GM19023 (cell line): ENCODE data around the gene AGAP1.

ENCODE experiments used
- ATAC-seq: cut with Tn5 transposase; IDR thresholded peaks from one replicate; pipeline ENCODE4 v1.9.1; 2021; ENCODE audit warnings: mild to moderate bottlenecking, moderate library complexity; ENCODE audit not compliant: unreplicated experiment

The AGAP1 gene

DNA sequence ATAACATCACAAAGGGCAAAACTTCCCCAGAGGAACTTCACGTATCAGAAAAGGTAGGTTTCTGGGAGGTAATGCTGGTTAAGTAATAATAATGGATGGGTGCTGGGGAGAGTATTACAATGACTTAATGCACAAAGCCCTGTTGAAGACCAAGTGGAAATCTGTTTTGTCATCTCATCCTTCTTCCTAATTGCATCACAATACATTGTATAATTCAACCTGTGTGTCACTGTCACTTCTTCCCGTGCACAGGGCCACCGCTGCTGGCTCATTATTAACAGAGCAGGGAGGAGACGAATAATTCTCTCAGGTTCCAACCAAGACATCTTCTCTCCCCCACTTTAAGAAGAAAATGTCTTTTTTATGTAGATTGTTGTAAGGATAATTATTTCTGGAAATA, 290.9 kb downstream of the AGAP1 start:
- ATAC-seq: no peak

DNA sequence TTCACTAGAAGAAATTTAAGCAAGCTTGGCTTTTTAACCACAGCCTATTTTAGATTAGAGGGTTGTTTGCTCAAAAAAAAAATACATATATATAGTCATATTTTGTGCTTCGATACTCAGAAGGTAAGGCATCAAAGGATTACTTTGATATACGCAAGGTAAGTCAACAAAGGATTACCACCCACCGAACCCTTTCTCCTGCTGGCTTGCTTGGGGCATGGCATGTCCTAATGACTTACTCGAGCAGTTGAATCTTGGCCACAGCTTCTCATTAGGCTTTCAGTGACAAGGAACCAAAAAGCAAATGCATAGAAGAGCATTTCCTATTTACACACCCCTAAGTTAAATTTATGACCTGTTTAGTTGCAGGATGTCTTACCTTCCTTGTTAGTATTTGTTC, 295.7 kb downstream of the AGAP1 start:
- no peak for ATAC-seq

DNA sequence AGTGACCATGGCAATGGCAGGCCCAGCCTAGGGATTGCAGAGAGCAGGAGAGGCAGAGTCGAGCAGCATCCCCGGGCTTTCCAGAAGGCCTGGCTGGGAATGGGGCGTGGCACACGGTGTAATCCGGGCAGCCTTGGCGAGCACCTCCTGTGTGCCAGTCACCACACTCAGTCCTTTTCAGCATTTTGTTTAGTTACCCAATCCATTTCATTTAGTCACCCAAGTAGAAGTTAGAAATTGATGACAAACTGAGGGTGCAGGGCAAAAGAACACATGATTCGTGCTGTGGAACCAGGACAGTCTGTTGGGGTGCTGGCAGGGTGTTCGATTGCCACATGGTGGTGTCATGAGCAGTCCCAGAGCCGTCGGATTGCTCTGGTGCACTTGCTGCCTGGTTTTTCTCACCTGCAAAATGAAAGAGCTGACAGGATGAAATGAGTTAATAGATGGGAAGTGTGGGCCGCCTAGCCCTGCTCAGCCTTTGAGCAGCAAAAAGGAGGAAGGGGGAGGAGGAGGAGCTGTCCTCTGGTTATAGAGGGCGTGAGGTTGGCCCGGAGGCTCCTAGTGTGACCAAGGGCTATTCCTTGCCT, 299.4 kb downstream of the AGAP1 start:
- no peak for ATAC-seq

DNA sequence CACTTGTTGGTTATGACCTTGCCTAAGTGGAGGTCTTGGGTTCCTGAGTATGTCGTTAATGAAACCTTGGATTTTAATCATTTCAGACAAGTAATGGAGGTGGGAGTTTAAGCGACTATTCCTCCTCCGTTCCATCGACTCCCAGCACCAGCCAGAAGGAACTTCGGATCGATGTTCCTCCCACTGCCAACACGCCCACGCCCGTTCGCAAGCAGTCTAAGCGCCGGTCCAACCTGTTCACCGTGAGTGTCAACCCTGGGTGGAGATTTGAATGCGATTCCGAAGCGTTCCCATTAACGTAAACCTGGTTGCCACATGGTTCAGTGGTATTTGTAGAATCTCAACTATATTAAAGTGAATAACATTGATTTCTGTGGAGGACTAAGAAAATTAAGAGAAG, 305.4 kb downstream of the AGAP1 start:
- ATAC-seq: no peak

DNA sequence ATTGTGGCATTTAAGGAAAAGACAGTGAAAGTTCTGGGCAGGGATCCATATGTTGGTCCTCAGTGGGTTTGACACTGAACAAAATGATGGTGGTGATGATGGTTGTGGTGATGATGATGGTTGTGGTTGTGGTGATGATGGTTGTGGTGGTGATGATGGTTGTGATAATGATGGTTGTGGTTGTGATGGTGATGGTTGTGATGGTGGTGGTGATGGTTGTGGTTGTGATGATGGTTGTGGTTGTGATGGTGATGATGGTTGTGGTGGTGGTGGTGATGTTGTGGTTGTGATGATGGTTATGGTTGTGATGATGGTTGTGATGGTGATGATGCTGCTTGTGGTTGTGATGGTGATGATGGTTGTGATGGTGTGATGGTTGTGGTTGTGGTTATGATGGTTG, 308.7 kb downstream of the AGAP1 start:
- no peak for ATAC-seq

DNA sequence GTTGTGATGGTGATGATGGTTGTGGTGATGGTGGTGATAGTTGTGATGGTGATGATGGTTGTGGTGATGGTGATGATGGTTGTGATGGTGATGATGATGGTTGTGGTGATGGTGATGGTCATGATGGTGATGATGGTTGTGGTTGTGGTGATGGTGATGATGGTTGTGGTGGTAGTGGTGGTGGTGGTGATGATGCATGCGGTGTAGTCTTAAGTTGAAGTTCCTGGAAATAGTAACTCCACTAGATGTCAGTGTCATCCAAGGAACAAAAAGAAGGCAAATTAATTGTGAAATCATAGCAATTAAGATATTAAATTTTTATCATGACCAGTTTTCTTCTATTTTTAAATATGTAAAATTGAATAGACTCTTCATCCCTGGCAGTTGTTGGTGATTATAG, 309.2 kb downstream of the AGAP1 start:
- ATAC-seq: no peak

DNA sequence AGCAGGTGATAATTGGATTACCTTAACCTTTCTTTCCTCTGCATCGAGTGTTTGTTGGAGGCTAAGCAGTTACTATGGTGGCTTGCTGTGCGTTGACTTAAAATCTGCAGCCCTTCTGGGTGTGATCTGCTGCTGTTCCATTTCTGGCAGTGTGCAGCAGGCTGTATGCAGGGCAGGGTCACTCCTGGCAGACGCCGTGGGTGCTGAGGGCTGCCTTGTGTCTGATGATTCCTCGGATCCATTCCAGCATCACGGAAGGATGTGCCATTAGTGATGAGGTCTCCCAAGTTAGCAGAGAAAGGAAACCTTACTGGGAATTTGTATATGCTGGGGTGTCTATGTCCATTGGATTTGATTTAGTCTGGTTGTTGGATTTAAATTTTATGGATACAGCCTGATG, 310.8 kb downstream of the AGAP1 start:
- ATAC-seq: no peak

DNA sequence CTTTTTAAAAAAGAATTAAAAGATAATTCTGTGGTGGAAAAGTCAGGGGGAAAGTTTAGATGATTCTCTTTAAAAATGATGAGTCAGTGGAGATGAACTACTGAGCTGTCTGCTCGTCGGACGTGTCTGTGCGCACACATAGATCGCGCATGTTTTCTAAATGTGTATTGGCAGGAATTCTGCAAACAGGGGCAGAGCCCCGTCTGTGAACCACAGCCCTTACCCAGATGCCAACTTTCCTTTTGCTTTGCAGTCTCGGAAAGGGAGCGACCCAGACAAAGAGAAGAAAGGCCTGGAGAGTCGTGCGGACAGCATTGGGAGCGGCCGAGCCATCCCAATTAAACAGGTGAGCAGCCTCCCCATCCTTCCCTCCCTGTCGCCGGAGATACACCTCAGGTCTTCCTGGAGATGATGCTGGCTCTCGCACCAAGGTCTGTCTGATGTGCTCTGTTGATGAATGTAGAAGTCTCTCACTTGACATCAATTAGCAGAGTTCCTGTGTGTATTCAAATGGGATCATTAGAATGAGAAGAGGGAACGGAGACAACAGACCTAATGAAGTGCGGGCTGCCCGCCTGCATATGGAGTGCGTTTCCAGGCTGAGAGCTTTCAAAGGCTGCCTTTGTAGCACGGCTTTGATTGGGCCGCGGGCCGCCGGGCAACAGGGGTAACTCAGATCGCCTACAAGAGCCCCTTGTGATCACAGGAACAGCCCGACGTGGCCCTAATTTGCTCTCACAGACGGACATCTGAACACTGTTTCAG, 313.3 kb downstream of the AGAP1 start:
- ATAC-seq: no peak

DNA sequence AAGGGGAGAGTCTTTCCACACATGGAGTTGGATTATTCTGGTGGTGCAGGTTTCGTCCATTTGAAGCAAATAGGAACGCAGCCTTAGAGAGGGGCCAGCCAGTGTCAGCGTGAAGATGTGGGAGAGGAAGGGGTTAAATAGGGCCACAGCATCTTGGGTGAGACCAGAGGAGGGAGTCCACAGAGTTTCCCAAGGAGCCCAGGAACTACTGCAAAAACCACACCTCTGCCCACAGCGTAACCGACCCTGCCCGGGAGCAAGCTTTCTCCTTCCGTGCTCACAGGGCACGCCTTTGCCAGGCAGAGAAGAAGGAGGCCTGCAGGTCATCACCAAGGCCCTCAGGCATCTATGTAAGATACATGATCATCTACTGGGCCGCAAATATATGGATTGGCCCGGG, 314.5 kb downstream of the AGAP1 start:
- no peak for ATAC-seq

DNA sequence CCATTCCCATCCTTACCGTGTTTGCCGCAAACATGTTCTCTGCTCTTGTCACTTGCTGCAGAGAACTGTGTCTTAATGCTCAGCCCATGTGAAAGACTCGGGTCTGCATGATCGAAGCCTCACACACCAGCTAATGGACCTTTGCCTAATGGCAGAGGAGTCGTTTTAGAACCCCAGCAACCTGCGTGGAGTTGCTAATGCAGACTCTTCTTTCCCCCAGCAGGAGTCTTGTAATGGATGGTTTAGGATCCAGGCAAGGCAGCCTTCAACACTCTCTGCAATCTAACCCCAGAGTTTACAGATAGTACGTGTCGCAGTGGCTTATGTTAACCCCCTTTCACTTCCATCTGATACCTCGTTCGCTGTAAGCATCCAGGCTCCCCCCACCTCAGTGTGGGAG, 316.4 kb downstream of the AGAP1 start:
- no peak for ATAC-seq

DNA sequence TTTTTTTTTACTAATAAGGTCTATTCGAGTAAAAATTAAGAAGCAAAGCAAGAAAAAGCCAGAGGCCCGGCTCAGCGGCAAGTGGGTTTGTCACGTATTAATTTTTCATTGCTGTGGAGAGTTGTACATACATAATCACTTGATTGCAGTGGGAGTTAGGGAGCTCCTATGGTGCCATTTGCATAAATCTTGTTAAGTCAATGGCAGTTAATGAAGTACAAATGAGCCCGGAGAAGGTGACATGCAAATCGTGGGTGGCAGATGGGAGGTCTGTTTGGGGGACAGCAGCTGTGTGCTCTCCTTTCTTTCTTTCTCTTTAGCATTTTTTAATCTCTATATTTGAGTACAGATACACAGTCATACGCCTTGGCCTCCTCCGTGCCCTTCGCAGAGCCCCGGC, 317.0 kb downstream of the AGAP1 start:
- ATAC-seq: no peak

DNA sequence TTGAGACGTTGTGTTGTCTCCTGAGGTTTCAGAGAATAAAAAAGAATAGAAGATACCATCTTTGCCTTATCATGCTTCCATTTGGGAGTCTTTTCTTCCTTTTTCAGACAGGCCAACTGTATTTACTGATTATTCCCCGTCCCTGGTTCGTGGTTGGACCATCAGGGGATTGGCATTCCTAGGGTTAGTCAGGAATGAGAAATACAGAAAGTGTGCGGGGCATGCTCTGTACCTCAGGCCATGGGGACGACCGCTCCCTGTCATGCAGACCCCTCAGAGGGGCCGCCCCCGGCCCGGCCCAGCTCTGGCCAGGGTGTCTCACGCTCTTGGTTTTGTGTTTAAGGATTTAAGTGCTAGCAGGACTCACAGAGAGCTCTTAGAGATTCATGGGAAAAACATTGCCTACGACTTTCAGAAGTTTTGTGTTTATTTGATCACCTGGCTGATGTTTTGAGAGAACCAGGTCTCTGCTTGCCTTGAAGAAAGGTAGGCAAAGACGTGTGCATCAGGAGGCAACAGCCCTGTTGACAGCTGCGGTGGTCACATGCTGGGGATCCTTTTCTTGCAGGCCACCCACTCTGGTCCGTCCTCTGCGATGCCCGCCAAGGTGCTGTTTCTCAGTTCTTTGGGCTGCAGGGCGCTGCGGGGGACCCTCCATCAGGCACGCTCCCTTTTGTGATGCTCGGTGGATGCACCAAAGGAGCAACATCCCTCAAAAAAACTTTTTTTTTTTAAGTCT, 317.8 kb downstream of the AGAP1 start:
- ATAC-seq: no peak

DNA sequence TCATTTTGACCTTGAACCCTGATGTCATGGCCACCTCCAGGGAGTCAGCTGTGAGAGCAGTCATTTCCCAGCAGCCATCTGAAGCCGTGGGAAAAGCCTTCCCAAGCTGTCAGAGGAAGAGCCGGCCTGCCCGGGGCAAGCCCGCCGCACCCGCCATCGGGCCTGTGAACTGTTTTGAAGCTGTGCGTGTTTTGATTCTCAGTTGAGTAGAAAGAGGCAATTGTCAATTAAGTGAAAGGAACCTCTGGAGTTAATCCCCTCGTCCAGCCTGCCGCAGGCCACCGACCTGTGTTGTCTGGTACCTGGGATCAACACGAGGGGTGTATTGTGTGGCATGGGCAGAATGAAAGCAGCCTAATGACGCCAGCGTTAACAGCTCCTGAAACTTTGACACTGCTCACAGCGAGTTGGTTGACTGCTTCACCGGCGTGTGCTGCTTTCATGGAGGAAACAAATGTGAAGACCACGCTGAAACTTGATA, 318.4 kb downstream of the AGAP1 start:
- ATAC-seq: no peak

DNA sequence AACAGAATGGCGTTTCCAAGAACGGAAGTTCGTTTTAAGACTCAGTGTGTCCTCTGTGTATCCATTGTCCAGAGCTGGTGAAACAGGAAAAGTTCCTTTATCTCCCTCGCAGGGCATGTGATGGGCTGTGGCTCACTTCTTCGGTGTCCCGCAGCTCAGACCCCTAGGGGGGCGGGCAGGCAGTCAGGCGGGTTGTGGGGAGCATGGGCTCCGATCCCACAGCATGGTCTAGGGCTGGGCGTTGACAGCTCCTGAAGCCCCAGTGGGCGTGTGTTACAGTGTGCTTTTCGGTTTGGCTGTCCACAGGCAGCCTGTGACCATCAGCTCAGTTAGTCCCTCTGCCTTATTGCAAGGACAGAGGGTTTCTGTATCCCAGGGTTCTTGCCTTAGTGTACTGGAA, 319.6 kb downstream of the AGAP1 start:
- ATAC-seq: no peak

DNA sequence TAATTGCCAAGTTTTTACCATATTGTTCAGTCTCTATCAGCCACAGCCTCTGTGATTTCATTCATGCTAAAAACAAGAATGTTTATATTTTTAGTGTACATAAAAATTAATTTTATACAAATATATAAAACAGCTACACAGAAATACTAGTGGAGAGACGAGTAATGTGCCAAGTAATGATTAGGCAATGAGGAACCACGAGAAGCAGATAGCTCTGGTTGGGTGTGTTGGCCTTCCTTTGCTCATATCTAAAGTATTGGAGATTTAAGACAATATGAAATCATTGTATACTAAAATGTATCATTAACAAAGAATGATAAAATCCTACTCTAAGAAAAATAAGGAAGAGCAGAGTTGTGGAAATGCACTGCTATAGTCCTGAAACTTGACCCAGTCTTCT, 326.7 kb downstream of the AGAP1 start:
- ATAC-seq: no peak

DNA sequence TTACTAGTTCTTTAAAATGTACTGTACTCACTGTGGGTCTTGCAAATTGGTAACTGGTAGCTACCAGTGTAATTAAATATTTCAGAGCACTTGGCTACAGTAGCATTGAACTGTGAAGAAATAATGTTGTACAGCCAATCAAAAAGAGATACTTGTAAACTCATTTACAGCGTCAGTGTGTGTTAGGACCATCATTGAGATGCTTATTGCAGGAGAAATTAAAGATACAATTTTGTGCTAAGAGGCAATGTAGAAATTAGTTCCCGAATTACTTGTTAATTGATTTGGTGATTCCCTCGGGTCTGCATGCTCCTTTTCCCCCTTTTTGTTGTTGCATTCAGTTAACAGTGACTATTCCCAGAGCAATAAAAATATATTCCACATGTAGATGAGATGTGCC, 330.5 kb downstream of the AGAP1 start:
- ATAC-seq: no peak

DNA sequence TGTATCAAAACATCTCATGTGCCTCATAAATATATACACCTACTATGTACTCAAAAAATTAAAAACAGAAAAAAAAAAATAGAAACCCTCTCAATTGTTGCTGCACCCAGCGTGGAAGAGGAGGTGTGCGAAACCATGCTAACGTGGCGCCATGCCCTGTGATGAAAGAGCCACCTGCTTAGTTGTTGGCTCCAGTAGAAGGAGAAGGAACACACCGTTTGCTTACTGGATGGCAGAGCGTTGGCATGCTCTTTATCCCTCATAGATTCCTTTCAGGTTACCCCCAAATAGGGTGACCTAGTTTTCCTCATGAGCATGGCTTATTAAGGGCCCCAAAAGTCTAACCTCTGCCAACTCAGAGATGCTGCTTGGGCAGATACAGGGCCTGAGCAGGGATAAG, 332.1 kb downstream of the AGAP1 start:
- ATAC-seq: no peak

DNA sequence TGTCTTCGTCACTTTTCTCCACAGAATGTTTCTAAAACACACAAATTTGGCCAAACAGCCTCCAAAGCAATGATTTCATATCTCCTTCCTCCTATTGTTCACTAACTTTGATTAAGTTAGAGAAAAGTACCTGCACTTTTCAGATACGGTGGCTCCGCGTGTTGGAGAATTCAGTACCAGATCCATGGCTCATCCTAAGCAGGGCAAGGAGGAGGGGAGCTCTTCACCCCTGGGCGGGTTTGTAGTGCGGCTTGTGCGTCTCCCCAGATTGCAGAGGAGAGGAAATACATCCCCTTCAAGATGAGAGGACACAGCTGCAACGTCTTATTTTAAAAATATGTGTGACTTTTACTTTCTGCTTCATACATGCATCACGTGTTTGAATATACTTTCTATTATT, 333.0 kb downstream of the AGAP1 start:
- ATAC-seq: no peak

DNA sequence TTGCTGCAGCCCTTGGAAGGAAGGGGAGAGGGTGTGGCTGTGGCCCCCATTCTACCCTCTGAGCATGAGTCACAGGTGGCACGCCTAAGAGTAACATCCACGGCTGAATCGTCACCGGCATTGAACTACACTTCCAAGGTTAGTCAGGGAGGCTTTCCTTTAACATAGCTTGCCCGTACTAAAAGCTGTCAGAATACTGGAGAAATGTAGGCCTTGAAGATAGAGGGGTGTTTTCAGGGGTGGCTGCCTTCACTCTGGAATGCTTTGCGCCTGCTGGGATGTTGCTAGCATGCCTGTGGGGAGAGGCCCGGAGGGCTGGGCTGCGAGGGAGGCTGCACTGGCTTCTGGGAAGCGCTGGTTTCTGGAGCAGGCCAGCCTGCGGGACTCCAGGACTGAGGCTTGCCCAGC, 333.7 kb downstream of the AGAP1 start:
- no peak for ATAC-seq

DNA sequence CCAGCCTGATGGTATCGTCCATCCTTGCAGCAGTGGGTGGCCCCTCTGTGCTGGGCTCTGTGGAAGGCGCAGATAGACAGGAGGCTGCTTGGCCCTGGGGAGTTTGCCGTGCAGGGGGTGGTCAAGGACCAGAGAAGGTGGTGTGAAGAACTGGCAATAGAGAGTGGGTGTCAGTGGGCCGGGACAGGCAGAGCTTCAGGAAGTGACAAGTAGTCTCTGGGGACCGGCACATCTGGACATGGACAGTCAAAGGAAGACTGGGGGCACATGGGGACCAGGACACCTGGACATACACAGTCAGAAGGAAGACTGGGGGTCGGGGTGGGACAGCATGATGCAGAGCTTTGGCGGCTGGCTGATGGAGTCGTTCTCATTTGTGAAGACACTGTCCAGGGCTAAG, 335.9 kb downstream of the AGAP1 start:
- no peak for ATAC-seq

DNA sequence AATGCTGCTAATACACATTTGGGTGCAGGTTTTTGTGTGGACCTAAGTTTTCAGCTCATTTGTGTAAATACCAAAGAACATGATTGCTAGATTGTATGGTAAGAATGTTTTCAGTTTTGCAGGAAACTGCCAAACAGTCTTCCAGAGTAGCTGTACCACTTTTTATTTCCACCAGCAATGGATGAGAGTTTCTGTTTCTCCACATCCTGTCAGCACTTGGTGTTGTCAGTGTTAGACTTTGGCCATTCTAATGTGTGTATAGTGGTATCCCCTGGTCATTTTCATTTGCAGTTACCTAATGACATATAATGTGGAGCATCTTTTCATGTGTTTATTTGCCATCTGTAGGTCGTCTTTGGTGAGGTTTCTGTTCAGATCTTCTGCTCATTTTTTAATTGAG, 337.9 kb downstream of the AGAP1 start:
- no peak for ATAC-seq

DNA sequence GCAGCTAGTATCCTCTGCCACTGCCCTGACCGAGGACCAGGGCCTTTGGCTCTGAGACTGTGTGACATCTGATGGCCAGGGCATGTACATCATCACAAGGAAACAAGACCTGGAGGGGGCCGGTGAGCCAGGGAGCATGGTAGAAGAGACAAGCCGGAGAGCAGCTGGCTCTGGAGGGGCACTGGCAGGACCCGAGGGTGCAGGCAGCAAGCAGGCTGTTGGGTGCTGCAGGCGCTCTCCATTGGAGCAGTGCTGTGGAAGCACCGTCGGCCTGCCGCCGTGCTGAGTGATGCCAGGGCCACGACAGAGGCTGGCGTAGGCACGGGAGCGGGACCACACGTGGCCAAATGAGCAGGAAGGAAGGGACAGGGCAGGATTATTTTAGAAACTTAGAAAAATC, 339.1 kb downstream of the AGAP1 start:
- ATAC-seq: no peak
